RPMI7951 (cell line): ENCODE data around the gene CTAGE4. TPM values are rescaled to one million over a fixed set of nuclear protein-coding genes. Genes with fewer than 3 reads are reported as not detected.
"Not testable (repeated sequence)": the region's sequence is repeated elsewhere in the genome, so short reads cannot be mapped to it uniquely, and the experiment has no call there.

Experiments
- DNase-seq: peaks from one replicate; pipeline ENCODE4 v3.0.0-alpha.2; 2012; ENCODE audit warnings: low read depth
- total RNA-seq: library from RNA; depleted of rRNA; stranded (reverse); fragments of >200 nt; shearing (Covaris generic); gene quantifications from 2 replicates; pipeline ENCODE4 v1.2.3, GENCODE V29; 2014; rRNA removed

CTAGE4 gene, protein sequence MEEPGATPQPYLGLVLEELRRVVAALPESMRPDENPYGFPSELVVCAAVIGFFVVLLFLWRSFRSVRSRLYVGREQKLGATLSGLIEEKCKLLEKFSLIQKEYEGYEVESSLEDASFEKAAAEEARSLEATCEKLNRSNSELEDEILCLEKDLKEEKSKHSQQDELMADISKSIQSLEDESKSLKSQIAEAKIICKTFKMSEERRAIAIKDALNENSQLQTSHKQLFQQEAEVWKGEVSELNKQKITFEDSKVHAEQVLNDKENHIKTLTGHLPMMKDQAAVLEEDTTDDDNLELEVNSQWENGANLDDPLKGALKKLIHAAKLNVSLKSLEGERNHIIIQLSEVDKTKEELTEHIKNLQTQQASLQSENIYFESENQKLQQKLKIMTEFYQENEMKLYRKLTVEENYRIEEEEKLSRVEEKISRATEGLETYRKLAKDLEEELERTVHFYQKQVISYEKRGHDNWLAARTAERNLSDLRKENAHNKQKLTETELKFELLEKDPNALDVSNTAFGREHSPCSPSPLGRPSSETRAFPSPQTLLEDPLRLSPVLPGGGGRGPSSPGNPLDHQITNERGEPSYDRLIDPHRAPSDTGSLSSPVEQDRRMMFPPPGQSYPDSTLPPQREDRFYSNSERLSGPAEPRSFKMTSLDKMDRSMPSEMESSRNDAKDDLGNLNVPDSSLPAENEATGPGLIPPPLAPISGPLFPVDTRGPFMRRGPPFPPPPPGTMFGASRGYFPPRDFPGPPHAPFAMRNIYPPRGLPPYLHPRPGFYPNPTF
- 0.29 and 0.60 TPM in 2 replicates for total RNA-seq

DNA sequence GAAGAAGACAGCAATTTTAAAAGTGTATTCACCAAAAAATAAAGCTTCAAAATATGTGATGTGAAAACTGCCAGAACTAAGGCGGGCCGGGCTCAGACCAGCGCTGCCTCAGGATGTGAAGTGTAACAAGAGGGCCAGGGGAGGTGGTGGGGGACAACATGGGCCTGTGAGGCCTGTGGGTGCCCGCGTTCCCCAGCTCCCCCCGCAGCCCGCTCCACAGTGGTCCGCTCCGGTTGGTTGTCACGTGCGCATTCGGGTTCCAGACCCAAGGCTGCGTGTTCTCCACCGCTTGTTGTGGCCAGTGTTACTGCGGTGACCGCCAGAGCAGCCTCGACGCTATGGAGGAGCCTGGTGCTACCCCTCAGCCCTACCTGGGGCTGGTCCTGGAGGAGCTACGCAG is at the start of gene CTAGE4:
CTAGE4 (plus strand) TSS at position 301 of the 400 bp plus-strand sequence; CDS start at position 339, 38 bp downstream.
- not testable (repeated sequence) for DNase-seq

DNA sequence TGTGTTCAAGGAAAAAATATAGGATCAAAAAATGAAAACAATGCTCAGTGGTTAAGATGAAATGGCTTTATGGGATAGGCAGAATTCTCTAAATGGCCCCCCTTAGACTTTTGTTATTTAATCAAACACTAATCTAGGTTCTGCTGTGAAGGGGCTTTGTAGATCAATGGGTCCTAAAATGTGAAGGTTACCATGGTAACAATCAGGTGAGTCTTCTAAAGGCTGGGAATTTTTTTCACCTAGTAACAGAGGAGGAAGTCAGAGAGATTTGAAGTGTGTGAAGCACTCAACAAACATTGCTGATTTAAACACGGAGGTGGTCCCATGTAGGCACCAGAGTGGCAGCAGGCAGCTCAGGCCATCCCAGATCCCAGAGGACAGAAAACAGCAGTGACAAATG is 49.1 kb upstream of the CTAGE4 start:
- no peak for DNase-seq

DNA sequence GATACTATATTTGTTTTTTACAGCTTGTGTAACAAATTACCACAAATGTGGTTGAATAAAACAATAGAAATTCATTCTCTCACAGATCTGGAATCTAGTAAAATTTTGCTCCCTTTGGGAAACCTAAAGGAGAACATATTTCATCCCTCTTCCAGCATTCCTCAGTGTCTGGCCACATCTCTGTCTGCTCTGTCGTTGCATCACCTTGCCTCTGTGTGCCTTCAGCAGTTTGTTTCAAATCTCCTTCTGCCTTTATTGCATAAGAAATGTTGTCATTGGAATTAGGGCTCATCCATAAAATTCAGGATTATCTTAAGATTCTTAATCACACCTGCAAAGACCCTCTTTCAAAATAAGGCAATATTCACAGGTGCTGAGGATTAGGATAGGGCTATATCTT is 45.8 kb upstream of the CTAGE4 start:
- no peak for DNase-seq

DNA sequence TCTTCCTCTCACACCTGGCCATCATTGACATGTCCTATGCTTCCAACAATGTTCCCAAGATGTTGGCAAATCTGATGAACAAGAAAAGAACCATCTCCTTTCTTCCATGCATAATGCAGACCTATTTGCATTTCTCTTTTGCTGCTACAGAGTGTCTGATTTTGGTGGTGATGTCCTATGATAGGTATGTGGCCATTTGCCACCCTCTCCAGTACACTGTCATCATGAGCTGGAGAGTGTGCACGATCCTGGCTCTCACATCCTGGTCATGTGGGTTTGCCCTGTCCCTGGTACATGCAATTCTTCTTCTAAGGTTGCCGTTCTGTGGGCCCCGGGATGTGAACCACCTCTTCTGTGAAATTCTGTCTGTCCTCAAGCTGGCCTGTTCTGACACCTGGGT is 41.1 kb upstream of the CTAGE4 start:
- DNase-seq, result no peak

DNA sequence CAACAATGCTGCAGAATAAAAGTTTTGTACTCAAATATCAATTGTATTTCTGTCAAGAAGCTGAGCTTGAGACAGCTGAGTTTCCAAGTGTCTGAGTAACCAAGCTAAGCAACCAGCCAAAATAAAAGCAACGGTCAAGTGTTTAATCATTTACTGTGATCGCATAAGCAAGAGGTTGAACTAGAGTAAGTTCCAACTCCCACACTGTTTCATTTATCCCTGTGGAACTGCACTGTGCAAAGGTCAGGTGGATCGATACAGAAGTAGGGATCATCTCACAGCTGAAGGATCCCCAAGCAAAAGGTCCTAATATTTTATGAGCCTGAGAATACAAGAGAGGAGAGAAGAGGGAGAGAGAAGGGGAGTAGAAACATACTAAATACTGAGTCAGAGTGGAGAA is 38.8 kb upstream of the CTAGE4 start:
- no peak for DNase-seq

- no peak for DNase-seq
Observed at GRCh38 chr7:144148224-144148827, 34.9 kb upstream of the CTAGE4 start.

DNA sequence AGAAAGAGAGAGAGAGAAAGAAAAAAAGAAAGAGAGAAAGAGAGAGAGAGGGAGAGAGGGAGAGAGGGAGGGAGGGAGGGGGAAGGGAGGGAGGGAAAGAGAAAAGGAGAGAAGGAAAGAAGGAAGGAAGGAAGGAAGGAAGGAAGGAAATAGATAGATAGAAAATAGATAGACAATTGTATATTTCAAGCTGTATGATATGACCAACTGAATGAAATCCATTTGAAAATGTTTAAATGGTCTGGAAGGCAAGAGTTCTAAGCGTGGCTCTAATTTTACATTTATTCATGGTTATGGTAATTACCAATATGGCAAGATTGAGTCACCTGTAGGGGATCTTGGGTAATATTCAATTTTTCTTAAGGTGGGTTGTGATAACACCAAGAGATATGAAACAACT is 24.4 kb upstream of the CTAGE4 start:
- DNase-seq, result no peak

DNA sequence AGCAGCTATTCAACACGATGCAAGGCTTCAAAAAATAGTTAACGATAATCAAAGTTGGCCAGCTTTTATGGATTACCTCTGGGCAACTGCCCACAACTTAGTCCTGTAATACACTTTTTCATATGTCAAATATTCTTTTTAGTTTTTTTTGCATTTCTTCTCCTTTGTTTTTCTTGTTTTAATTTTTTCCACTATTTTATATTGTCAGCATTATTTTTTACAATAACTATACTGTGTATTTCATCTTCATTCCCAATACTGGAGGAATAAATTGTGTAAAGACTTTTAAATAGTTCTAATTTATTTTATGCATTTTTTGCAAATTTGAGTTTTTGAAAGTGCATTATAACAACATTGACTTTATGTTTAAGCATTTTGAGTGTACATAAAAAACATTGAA is 18.5 kb upstream of the CTAGE4 start:
- DNase-seq, result no peak

GRCh38 chr7:144171594-144172350 is 11.5 kb upstream of the CTAGE4 start:
- not testable (repeated sequence) for DNase-seq

DNA sequence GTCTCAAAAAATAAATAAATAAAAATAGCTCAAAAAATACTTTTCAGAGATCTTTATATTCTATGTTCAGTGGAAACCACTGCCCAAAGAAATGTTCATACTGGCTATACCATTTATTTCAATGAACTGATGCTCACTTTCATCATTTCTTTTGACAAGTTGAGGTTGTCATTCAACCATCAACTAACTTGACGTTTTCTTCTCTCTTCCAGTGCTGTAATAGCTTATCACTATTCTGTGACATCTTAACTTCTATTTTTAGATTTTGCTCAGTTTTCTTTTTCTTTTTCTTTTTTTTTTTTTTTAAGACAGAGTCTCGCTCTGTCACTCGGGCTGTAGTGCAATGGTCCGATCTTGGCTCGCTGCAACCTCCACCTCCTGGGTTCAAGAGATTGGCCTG is 8.7 kb upstream of the CTAGE4 start:
- no peak for DNase-seq

DNA sequence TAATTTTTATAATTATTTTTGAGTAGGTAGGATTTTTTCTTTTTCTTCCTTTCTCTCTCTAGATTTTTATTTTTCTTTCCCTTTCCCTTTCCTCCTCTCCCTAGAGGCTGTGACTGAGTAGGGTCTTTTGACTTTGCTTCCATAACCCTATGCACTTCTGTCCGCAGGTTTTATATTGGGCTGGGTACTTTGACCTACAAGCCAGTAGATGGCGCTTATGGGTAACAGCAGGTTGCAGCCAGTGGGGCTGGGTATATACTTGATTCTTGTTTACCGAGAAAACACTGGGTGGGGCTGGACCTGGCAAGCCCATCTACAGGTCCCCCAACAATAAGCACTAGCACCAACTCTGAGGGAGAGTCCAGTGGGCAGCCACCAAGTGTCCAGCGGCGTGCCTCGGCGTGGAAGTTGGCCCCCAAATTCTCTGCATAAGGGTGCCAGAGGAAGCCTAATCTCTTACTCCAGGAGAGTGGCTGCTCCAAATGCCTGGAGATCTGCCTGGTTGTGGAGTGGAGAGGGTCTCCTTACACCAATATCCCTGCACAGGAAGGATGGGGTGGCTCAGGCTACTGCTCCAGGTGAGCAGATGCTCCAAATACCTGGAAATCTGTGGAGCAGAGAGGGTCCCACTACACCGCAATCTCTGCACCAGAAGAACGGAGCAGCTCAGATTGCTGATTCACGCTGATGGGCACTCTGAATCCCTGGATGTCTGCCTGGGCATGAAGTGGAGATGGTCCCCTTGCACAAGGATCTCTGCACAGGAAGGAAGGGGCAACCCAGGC is 4.7 kb upstream of the CTAGE4 start:
- DNase-seq, result peak; percentile 16

- not testable (repeated sequence) for DNase-seq
Observed at GRCh38 chr7:144179165-144179479, 4.1 kb upstream of the CTAGE4 start.

- DNase-seq, result not testable (repeated sequence)
Observed at GRCh38 chr7:144187848-144188247, 4.6 kb downstream of the CTAGE4 start.

DNA sequence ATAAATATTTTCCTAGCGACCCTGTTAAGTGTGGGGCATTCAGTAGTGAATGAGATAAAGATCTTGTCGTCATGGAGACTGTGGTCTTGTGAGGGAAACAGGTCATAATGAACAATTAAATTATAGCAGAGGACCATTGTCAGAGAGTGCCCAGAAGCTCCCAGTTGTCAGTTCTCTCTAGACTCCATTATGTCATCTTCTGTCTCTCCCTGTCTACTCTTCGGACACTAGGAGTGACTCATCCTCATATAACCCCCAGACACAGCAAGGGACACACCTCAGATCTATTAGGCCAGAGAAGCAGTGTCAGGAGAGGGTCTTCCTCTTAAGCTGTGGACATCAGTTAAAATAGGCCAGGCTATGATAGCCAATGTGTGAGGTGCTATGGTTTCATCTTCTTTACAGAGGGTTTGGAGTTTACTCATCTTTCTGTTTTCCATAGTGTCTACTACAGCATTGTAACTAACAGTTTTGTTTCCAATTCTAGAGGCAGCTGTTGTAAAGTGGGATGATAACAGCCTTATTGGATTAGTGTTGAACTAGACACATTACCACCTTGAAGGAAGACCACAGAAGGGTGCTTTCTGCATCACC is 5.4 kb downstream of the CTAGE4 start:
- not testable (repeated sequence) for DNase-seq

GRCh38 chr7:144193782-144194181 is 10.5 kb downstream of the CTAGE4 start:
- DNase-seq, result not testable (repeated sequence)

DNA sequence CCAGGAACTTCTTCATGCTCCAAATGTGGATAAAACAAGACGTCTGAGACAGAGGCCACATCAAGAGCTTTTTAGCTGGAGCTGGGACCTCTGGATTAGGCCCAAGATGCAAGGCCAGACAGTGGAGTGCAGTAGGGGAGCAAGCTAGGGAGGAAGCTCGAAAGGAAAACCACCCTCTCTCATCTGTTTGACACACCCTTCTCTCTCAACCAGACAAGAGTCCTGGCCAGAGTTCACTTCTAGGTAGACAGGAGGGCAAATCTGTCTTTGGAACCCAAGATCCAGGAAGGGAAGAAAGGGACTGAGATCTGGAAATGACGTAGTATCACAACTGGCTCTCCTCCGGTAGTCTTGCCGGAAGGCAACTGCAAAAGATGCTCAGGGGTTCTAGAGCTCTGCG is 11.2 kb downstream of the CTAGE4 start:
- DNase-seq, result not testable (repeated sequence)

DNA sequence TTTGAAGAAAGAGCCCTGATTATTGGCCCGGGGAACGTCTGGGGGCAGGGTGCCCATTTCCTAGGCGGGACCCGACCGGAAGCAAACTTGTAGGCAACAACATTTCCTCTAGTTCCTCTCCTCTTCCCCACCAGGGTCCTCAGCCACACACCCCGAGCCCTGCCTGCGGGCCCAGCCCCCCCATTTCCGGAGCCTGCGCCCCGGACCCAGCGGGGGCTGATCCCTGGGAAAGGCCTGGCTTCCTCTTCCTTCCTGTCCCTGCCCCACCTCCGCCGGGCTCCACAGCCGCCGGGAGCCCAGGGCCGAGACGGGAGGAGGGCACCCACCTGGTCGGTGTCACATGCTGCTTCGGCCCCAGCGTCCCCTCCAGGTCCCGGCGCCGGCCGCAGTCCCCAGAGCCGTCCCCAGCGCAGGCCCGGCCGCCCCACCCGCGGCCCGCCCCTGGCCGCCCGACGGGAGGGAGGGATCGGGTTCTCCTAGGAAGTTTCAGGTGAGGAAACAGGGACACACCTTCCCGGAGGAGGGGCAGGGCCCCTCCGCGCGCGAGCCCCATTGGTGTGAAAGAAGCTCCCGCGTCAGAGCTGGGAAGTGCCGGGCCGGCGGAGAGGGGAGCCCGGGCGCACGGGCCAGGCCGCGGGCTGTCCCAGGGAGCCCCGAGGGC is 12.1 kb downstream of the CTAGE4 start, which contains the start of gene ARHGEF35:
ARHGEF35 (minus strand) TSS at position 622 of the 661 bp plus-strand sequence. CDS start 7,450 bp downstream, outside the sequence.
- not testable (repeated sequence) for DNase-seq

DNA sequence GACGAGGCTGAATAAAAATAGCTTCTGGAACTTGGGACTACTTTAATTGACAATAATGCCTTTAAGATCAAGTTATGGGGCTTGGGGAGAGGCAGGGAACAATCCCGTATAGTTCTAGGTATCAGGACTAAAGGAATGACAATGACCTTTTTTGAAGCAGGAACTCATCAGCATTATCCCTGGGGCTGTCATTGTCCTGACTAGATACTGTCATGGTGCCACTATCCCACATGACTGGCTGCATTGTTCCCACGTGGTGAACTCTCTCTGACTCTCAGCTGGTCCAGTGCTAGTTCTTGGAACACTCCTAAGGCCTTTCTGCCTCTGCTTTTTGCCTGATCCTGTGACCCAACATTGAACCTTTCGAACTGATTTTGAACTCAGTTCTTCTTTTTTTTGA is 15.7 kb downstream of the CTAGE4 start:
- DNase-seq, result not testable (repeated sequence)

- DNase-seq, result not testable (repeated sequence)
Observed at GRCh38 chr7:144201978-144202377, 18.7 kb downstream of the CTAGE4 start.

- DNase-seq, result not testable (repeated sequence)
Observed at GRCh38 chr7:144203086-144203485, 19.8 kb downstream of the CTAGE4 start.
